GM18873 (cell line): ENCODE data around the gene MBP.

Experiments used
- ATAC-seq: cut with Tn5 transposase; IDR thresholded peaks from one replicate; pipeline ENCODE4 v1.9.1; 2021; ENCODE audit warnings: mild to moderate bottlenecking, moderate library complexity, moderate number of reproducible peaks; ENCODE audit not compliant: unreplicated experiment, low FRiP score

MBP gene

GRCh38 chr18:76932026-76932819, 200.4 kb downstream of the MBP start:
- ATAC-seq, result no peak

DNA sequence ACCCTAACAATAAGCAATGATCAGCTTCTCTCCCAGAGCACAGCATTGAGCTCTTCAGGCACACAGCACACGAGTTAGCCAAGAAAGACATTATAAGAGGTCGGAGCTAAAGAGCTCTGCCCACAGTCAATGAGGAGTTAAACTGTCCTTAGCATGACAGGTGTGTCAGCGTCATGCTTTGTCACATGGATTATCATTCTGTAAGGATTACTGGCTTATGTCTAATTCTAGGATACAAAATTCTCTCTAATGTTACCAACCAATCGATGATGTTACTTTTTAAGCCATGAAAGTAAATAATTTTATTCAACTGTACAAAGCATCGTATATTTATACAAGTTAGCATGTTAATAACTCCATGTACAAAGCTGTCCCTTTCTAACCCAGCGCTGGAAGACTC, 201.4 kb downstream of the MBP start:
- ATAC-seq, result no peak
